K562 (cell line): ENCODE data around the gene NBEA. TPM values are rescaled to one million over a fixed set of nuclear protein-coding genes. Genes with fewer than 3 reads are reported as not detected.

Source experiments
- BACH1 ChIP-seq: fragments of 200-800 bp; sonication (Bioruptor generic); IDR thresholded peaks from 2 replicates; pipeline ENCODE4 v1.6.1; 2016; ENCODE audit warnings: missing genetic modification characterization, missing compliant biosample characterization
- BHLHE40 ChIP-seq: IDR thresholded peaks from 2 replicates; pipeline ENCODE4 v1.6.1; 2011; ENCODE audit warnings: low read length, improper control_type of control experiment
- CHCHD3 ChIP-seq: fragments of 250-450 bp; sonication (Bioruptor Pico); IDR thresholded peaks from 2 replicates; pipeline ENCODE4 v2.1.2; 2022; ENCODE audit warnings: mild to moderate bottlenecking
- HNRNPL ChIP-seq: fragments of 200-400 bp; formaldehyde crosslinking; IDR thresholded peaks from 2 replicates; pipeline ENCODE4 v1.6.1; 2017; ENCODE audit warnings: low read depth, mild to moderate bottlenecking, low read length
- SRSF9 ChIP-seq: fragments of 200-400 bp; formaldehyde crosslinking; IDR thresholded peaks from 2 replicates; pipeline ENCODE4 v1.6.1; 2017; ENCODE audit warnings: low read depth, low read length, borderline replicate concordance
- ZZZ3 ChIP-seq: fragments of 450-650 bp; IDR thresholded peaks from 2 replicates; pipeline ENCODE4 v1.6.1; 2016; ENCODE audit warnings: antibody characterized with exemption, mild to moderate bottlenecking, moderate library complexity
- polyA plus RNA-seq, 8 experiments: library from polyadenylated mRNA; depleted of rRNA in 4 of 8; stranded (reverse) in 5 of 8; unstranded in 3 of 8; fragments of >200 nt; fragmentation: Nextera tagmentation in 2 of 8; fragmentation: Illumina TruSeq in 1 of 8; extraction: Ambion mirVana in 2 of 8; extraction: Trizol in 1 of 8; gene quantifications; 2 replicates each; pipeline versions ENCODE4 v1.2.1 to v1.2.3, GENCODE V29; 2011 to 2014; ENCODE audit warnings: inconsistent platforms in 1 of 8, missing spikeins in 1 of 8
- total RNA-seq, 7 experiments: library from RNA; depleted of rRNA in 6 of 7; stranded (reverse); fragments of >200 nt in 6 of 7; fragmentation: Illumina TruSeq in 2 of 7; extraction: Trizol in 2 of 7; gene quantifications; 2 replicates each; pipeline versions ENCODE4 v1.2.1 to v1.2.3, GENCODE V29; 2011 to 2021; ENCODE audit warnings: low replicate concordance in 1 of 7
- TF ChIP-seq, protein P1 (sequence below): fragments of 200-800 bp; sonication (Bioruptor generic); IDR thresholded peaks from 2 replicates; pipeline ENCODE4 v1.6.1; 2016; ENCODE audit warnings: missing genetic modification characterization, missing compliant biosample characterization
- TF ChIP-seq, protein P2 (sequence below): sonication (generic); formaldehyde crosslinking; IDR thresholded peaks from 2 replicates; pipeline ENCODE4 v1.8.0; 2023; ENCODE audit warnings: mild to moderate bottlenecking, missing genetic modification reagents

NBEA gene
- total and polyA plus RNA-seq, 9 of the 15 experiments (the other 6 are each of a cell fraction or from before 2014, with no cell fraction given): 0.03 to 0.94 (median 0.05) TPM; not detected in 2

DNA sequence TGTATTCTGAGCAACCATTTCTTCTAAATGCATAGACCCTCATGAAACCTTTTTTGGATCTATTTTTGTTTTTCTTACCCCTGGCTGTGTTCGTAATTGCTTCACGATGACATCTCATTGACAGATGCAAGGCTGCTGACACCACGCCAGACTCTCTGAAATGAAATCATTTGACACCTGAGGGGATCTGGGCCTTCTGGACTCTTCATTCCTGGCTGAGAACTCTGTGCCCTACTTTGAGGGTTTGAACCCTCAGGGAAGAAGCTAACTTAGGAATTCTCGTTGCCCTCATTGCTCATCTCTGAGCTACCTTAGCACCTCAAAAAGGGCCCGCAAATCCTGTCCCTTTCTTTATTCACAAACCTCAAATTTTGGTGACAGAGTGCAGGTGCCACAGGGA, 40.5 kb upstream of the NBEA start (continued):
- TF ChIP-seq BHLHE40: no peak
- TF ChIP-seq, protein P1, sequence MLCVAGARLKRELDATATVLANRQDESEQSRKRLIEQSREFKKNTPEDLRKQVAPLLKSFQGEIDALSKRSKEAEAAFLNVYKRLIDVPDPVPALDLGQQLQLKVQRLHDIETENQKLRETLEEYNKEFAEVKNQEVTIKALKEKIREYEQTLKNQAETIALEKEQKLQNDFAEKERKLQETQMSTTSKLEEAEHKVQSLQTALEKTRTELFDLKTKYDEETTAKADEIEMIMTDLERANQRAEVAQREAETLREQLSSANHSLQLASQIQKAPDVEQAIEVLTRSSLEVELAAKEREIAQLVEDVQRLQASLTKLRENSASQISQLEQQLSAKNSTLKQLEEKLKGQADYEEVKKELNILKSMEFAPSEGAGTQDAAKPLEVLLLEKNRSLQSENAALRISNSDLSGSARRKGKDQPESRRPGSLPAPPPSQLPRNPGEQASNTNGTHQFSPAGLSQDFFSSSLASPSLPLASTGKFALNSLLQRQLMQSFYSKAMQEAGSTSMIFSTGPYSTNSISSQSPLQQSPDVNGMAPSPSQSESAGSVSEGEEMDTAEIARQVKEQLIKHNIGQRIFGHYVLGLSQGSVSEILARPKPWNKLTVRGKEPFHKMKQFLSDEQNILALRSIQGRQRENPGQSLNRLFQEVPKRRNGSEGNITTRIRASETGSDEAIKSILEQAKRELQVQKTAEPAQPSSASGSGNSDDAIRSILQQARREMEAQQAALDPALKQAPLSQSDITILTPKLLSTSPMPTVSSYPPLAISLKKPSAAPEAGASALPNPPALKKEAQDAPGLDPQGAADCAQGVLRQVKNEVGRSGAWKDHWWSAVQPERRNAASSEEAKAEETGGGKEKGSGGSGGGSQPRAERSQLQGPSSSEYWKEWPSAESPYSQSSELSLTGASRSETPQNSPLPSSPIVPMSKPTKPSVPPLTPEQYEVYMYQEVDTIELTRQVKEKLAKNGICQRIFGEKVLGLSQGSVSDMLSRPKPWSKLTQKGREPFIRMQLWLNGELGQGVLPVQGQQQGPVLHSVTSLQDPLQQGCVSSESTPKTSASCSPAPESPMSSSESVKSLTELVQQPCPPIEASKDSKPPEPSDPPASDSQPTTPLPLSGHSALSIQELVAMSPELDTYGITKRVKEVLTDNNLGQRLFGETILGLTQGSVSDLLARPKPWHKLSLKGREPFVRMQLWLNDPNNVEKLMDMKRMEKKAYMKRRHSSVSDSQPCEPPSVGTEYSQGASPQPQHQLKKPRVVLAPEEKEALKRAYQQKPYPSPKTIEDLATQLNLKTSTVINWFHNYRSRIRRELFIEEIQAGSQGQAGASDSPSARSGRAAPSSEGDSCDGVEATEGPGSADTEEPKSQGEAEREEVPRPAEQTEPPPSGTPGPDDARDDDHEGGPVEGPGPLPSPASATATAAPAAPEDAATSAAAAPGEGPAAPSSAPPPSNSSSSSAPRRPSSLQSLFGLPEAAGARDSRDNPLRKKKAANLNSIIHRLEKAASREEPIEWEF: no peak
- no peak for TF ChIP-seq BACH1 (tag)
- no peak for TF ChIP-seq CHCHD3 (CRISPR knock-in tag)
- no peak for TF ChIP-seq SRSF9
- TF ChIP-seq, protein P2, sequence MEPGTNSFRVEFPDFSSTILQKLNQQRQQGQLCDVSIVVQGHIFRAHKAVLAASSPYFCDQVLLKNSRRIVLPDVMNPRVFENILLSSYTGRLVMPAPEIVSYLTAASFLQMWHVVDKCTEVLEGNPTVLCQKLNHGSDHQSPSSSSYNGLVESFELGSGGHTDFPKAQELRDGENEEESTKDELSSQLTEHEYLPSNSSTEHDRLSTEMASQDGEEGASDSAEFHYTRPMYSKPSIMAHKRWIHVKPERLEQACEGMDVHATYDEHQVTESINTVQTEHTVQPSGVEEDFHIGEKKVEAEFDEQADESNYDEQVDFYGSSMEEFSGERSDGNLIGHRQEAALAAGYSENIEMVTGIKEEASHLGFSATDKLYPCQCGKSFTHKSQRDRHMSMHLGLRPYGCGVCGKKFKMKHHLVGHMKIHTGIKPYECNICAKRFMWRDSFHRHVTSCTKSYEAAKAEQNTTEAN (CRISPR knock-in tag): no peak
- TF ChIP-seq ZZZ3: no peak
- TF ChIP-seq HNRNPL: no peak
